Upper lobe of left lung (tissue), 6 donors: ENCODE results near the gene TNK2. TPM values are rescaled to one million over a fixed set of nuclear protein-coding genes. Genes with fewer than 3 reads are reported as not detected.

ENCODE experiments used
- ATAC-seq, 2 donors: fragments of 200-7000 bp; cut with Tn5 transposase; one replicate each; pipeline ENCODE4 v1.9.1; 2022; ENCODE audit warnings: mild to moderate bottlenecking in 2 of 2, moderate library complexity in 2 of 2; ENCODE audit not compliant: low FRiP score in 2 of 2
- DNase-seq, 2 donors: peaks; one replicate each; pipeline ENCODE4 v3.0.0-alpha.2; 2019 to 2020
- H3K27ac ChIP-seq, 4 donors: fragments of 200-600 bp; sonication (generic); one replicate each; pipeline ENCODE4 v1.5.1; 2016 to 2019
- H3K27me3 ChIP-seq, 4 donors: fragments of 200-600 bp; sonication (generic); one replicate each; pipeline ENCODE4 v1.5.1; 2017 to 2019
- H3K36me3 ChIP-seq, 4 donors: fragments of 200-600 bp; sonication (generic); one replicate each; pipeline ENCODE4 v1.5.1; 2016 to 2019
- H3K4me1 ChIP-seq, 4 donors: fragments of 200-600 bp; sonication (generic); one replicate each; pipeline ENCODE4 v1.5.1; 2018 to 2019
- H3K4me3 ChIP-seq, 4 donors: fragments of 200-600 bp; sonication (generic); one replicate each; pipeline ENCODE4 v1.5.1; 2017 to 2019; ENCODE audit warnings: mild to moderate bottlenecking in 2 of 4, moderate library complexity in 1 of 4
- H3K9me3 ChIP-seq, 4 donors: fragments of 200-600 bp; sonication (generic); one replicate each; pipeline ENCODE4 v1.5.1; 2018 to 2019
- CTCF ChIP-seq, 6 experiments: fragments of 450-650 bp in 4 of 6; fragments of 200-600 bp in 2 of 6; sonication (generic) in 2 of 6; IDR thresholded peaks; one replicate each; pipeline ENCODE4 v1.5.1; 2016 to 2019; ENCODE audit warnings: antibody characterized with exemption in 6 of 6
- EP300 ChIP-seq, 4 donors: sonication (generic); formaldehyde crosslinking; IDR thresholded peaks; one replicate each; pipeline ENCODE4 v1.5.1; 2017; ENCODE audit warnings: antibody characterized with exemption in 4 of 4, control low read depth in 2 of 4
- POLR2A ChIP-seq, 4 donors: fragments of 450-650 bp; IDR thresholded peaks; one replicate each; pipeline ENCODE4 v1.5.1; 2016 to 2017; ENCODE audit warnings: antibody characterized with exemption in 4 of 4, mild to moderate bottlenecking in 2 of 4
- POLR2AphosphoS5 ChIP-seq, 2 donors: sonication (generic); formaldehyde crosslinking; IDR thresholded peaks; one replicate each; pipeline ENCODE4 v1.5.1; 2017; ENCODE audit warnings: antibody characterized with exemption in 2 of 2
- WGBS, 2 donors: methylation state at CpG; one replicate each; pipeline ENCODE4 v1.1.5; 2017 to 2018; 5-methylcytosine and 5-hydroxymethylcytosine counted together
- total RNA-seq, 6 donors: library from RNA; depleted of rRNA in 4 of 6; stranded (reverse); fragments of >200 nt in 4 of 6; gene quantifications; one replicate each; pipeline versions ENCODE4 v1.1.0 to v1.2.1, GENCODE V29; 2016 to 2021
- donor health status: DM: no; HTN: no; CAD: no; lungs with moderate emphysema.
- donor health status: DM: no; HTN: yes; CAD: no; lungs with severe emphysema.

The TNK2 gene
- total RNA-seq, 6 donors from 2014 or later = 18.7 to 171 (median 70.1) TPM

GRCh38 chr3:195821403-195822130 lies 86.8 kb downstream of the TNK2 start:
- Histone ChIP-seq H3K27ac (peak overlapping the region in 3 of 4 donors; percentile 18 to 74 (median 48)), H3K9me3 (no peaks in the 10 kb centered on the region), H3K36me3 (no peaks in the 10 kb centered on the region), H3K27me3 (no peaks in the 10 kb centered on the region), H3K4me3 (no peak overlapping the region), H3K4me1 (peaks cover 0 to 18% (median 4%) of the 10 kb centered on the region in 4 donors)
- TF ChIP-seq CTCF (IDR thresholded peaks at IDR 0.05) (no peak), POLR2AphosphoS5 (IDR thresholded peaks at IDR 0.05) (peak in 1 of 2 donors; percentile 53), POLR2A (IDR thresholded peaks at IDR 0.05) (peak in 1 of 4 donors; percentile 19), EP300 (IDR thresholded peaks at IDR 0.05) (peak in 3 of 4 donors; percentile 35 to 72 (median 68))
- DNase-seq = peak in 1 of 2 donors; percentile 79
- peak; percentile 4 to 61 for ATAC-seq
- 68 to 81% methylated on average over 20 to 21 of the region's 21 CpGs for WGBS, 2 donors

- peaks cover 0 to 18% (median 4%) of the 10 kb centered on the region in 4 donors for H3K4me1 ChIP-seq
- H3K9me3 ChIP-seq = no peaks in the 10 kb centered on the region
- no peak overlapping the region for H3K4me3 ChIP-seq
- peak overlapping the region in 3 of 4 donors; percentile 2 to 74 (median 48) for H3K27ac ChIP-seq
- 40 to 82% methylated on average over 1 to 5 of the region's 5 CpGs for whole genome bisulfite sequencing, 2 donors
- no peaks in the 10 kb centered on the region for H3K27me3 ChIP-seq
- TF ChIP-seq POLR2AphosphoS5 (IDR thresholded peaks at IDR 0.05) = no peak
- TF ChIP-seq CTCF (IDR thresholded peaks at IDR 0.05) = no peak
- no peak for TF ChIP-seq POLR2A (IDR thresholded peaks at IDR 0.05)
- no peak for TF ChIP-seq EP300 (IDR thresholded peaks at IDR 0.05)
- no peaks in the 10 kb centered on the region for H3K36me3 ChIP-seq
- no peak for DNase-seq
- no peak for ATAC-seq
Measured at GRCh38 chr3:195820901-195821300, 87.5 kb downstream of the TNK2 start.

GRCh38 chr3:195820186-195820585 lies 88.2 kb downstream of the TNK2 start:
- Histone ChIP-seq H3K27ac (no peak overlapping the region), H3K9me3 (no peaks in the 10 kb centered on the region), H3K4me3 (no peak overlapping the region), H3K36me3 (no peaks in the 10 kb centered on the region), H3K4me1 (peaks cover 0 to 17% (median 4%) of the 10 kb centered on the region in 4 donors), H3K27me3 (no peaks in the 10 kb centered on the region)
- ATAC-seq = no peak
- TF ChIP-seq CTCF (IDR thresholded peaks at IDR 0.05) (no peak), POLR2AphosphoS5 (IDR thresholded peaks at IDR 0.05) (no peak)
- WGBS, 2 donors = 79 to 93% methylated on average over 7 to 8 of the region's 8 CpGs
- no peak for DNase-seq

- no peak for ATAC-seq
- Histone ChIP-seq H3K4me1 (peaks cover 0 to 7% (median 0%) of the 10 kb centered on the region in 4 donors), H3K27ac (no peak overlapping the region), H3K9me3 (no peaks in the 10 kb centered on the region), H3K36me3 (no peaks in the 10 kb centered on the region), H3K4me3 (no peak overlapping the region), H3K27me3 (no peaks in the 10 kb centered on the region)
- no peak for TF ChIP-seq POLR2A (IDR thresholded peaks at IDR 0.05)
- TF ChIP-seq EP300 (IDR thresholded peaks at IDR 0.05) = no peak
- TF ChIP-seq CTCF (IDR thresholded peaks at IDR 0.05) = no peak
- no peak for TF ChIP-seq POLR2AphosphoS5 (IDR thresholded peaks at IDR 0.05)
- 94 to 95% methylated on average over 21 of the region's 21 CpGs for WGBS, 2 donors
- no peak for DNase-seq
Measured at GRCh38 chr3:195818301-195818700, 90.0 kb downstream of the TNK2 start.
